ENCODE data around the gene KDM7A. TPM values are rescaled to one million over a fixed set of nuclear protein-coding genes. Genes with fewer than 3 reads are reported as not detected.

The KDM7A gene
- polyA plus RNA-seq, 1 donor: 8.4 TPM

DNA sequence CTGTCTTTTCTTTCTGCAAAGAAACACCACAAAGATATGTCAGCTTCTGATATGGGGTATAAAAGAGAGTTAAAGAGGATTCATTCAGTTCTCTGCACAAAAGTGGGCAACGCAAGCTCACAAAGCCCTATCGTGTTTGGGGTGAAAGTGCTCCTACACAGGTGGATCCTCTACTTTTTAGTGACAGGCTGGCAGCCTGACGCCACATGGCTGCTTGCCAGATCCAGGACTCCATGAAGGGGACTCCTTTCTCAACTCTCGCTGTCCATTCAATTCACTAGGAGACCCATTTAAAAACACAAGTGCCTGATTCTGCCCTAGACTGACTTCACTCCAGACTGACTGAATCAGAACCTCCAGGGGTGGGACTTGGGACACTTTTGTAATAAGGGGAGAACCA lies 122.0 kb downstream of the KDM7A start:
- DNase-seq (ENCODE audit: low read depth): no peak

DNA sequence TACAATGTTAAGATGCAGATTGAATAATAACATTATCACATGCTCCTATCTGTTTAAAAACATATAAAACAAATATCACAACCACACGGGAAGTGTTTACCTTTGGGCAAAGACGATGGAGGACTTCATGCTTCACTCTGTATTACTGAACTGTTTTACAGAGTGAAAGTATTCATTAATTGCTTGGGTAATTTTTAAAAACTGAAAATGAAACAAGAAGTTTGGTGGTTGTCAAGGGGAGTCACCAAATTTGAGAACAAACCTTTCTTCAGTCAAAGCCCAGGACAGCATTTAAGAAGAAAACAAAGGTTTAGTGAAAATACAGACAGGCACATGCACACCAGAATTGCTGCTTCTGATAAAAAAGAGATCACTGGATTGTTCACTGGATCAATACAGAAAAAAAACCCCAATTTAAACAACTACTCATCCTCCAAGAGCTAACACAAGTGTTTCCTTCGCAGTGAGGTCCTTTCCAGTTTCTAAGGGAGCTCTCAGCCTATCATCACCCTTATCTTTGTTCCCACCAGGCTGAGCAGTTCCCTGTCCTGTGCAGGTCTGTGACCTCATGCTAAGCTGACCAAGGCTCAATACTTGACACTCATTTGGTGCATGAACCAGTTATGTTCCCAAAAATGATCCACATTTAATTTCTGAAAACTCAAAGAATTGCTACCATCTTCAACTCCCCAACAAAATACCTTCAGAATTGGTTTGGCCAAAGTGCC lies 122.8 kb downstream of the KDM7A start:
- DNase-seq (ENCODE audit: low read depth): no peak

DNA sequence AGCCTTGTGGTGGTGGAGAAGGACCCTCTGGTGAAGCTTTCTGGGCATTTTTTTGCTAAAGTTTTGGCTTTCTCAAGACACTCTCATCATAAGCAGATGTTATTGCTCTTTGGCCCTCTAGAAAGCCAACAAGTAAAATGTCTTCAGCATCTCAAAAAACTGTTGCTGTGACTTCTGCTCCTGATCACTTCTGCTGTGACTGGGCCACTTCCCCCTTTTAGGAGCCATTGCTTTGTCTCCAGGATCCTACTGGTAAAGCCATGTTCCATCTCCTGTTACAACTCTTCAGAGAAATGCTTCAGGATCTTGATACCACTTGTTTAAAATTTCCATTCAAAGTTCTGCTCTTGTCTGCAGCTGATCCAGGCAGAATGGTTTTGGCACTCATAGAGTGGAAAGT lies 125.0 kb downstream of the KDM7A start:
- DNase-seq (ENCODE audit: low read depth): no peak

DNA sequence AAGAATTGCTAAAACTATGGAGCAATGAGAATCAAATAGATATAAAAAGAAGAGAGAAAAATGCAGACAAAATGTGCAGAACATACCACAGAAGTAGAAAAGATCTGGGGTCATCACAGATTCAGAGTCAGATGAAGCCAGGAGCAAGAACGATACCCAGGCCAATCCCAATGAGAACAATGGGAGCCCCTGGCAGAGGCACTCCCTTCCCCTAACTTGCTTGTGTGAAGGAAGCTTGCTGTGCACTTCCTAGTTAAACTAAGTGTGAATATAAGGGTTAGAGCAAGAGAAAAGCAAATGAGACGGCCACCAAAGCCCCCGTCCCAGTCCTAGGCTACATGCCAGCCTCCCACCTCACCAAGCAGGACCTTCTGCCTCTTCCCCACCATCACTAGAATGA lies 126.7 kb downstream of the KDM7A start:
- no peak for DNase-seq (ENCODE audit: low read depth)

DNA sequence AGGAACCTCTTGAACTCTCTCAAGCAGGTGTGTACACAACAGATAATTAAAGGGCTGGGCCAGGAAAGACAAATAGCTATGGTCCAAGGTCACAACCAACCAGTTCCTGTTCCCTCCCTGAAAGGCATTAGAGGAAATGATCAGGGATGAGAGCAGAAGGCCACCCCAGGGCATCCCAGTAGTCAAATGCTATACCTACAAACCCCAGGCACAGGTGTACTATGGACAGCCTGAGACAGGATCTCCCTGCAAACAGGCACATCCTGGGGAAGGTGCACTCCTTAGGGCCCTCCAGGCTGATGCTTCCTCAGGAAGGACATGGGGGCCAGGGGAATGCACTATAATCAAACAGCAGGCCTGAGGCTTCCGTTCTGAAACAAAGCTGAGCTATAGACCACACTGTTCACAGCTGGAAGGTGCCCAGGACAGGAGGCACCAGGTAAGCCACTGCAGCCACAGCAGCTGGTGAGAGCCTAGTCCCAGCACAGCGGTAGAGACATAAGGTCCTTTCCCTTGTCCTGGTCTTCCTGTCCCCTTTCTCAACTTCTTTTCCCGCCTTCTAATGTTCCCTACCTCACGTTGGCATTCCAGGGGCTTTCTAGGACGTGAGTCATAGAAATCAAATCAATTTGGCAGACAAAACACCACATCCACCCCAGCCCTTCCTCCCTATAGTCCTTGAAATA lies 127.3 kb downstream of the KDM7A start:
- no peak for DNase-seq (ENCODE audit: low read depth)

DNA sequence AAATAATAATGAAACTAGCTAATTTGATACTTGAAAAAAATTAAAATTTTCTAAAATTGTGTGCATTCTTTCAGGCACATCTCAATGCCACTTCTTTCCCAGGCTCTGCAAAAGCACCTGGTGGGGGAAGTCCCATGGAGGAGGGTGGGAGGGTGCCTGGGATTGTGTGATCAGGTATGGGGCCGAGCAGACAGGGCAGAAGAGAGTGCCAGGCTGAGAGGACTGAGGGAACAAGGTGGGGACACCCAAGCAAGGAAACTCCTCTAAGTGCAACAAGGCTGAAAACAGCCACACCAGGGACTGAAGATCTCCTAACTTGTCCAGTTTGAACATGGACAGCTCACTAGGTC lies 127.8 kb downstream of the KDM7A start:
- DNase-seq (ENCODE audit: low read depth): no peak

DNA sequence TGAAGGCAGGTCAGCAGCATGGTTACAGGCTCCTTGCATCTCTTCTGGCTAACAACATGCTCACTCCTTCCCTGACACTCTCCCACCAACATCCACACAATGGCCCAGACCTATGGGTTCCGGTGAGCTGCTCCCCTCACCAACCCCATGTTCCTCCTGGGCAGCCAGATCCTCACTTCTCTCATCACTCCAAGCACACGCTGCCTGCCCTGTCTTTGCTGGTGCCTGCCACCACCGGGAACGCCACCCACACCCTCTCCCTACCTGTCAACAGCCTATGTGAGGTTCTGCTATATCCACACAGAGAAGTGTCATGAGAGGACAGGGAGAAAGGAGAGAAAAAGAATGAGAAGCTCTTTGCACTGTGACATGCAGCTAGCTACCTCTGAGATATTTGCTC lies 128.6 kb downstream of the KDM7A start:
- DNase-seq (ENCODE audit: low read depth): no peak

DNA sequence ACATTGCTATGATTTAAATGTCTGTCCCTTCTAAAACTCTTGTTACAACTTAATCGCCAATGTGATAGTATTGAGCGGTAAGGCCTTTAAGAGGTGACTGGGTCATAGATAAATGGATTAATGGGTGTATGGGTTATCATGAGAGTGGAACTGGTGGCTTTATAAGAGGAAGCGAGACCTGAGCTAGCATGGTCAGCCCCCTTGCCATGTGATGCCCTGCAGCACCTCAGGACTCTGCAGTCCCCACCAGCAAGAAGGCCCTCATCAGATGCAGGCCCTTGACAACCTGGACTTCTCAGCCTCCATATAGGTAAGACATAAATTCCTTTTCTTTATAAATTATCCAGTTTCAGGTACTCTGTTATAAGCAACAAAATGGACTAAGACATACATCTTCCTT lies 129.6 kb downstream of the KDM7A start:
- DNase-seq (ENCODE audit: low read depth): no peak

DNA sequence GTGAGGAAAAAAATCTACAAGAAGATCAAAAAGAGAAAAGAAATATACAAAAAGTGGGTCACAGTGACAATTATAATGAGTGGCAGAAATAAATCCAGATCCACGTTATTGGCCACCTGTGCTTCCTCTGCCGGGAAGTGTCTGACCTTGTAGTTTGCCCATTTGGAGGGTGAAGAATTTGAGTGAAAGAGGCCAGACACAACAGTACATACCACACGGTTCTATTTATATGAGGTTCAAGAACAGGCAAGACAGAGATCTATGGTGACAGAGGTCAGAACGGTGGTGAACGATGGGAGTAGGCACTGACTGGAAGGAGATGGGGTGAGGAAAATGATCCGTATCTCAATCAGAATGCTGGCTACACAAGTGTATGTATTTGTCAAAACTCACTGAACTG lies 131.1 kb downstream of the KDM7A start:
- DNase-seq (ENCODE audit: low read depth): no peak

DNA sequence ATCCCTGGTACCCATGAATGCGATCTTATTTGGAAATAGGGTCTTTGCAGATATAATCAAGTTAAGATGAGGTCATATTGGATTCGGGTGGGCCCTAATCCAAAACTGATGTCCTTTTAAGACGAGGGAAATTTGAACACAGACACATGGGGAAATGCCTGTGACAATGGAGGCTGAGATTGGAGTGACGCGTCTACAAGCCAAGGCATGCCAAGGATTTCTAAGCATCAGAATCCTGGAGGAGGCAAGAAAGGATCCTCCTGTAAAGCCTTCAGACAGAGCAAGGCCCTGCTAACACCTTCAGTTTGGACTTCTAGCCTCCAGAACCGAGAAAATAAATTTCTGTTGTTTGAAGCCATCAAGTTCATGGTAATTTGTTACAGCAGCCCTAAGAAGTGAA lies 132.5 kb downstream of the KDM7A start:
- DNase-seq (ENCODE audit: low read depth): no peak

DNA sequence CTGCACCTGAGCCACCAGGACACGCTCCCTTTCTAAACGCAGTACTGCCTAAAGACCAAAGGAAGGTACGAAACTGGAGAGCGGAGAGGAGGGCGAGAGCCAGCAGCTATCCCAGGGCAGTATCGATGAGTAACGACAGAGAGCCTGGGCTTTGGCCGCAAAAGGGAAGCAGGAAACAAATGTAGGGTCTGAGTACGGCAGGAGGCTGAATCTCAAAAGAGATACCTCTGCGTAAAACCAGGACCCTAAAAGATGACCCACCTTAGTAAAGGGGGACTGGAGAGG lies 134.5 kb downstream of the KDM7A start:
- DNase-seq (ENCODE audit: low read depth): no peak

DNA sequence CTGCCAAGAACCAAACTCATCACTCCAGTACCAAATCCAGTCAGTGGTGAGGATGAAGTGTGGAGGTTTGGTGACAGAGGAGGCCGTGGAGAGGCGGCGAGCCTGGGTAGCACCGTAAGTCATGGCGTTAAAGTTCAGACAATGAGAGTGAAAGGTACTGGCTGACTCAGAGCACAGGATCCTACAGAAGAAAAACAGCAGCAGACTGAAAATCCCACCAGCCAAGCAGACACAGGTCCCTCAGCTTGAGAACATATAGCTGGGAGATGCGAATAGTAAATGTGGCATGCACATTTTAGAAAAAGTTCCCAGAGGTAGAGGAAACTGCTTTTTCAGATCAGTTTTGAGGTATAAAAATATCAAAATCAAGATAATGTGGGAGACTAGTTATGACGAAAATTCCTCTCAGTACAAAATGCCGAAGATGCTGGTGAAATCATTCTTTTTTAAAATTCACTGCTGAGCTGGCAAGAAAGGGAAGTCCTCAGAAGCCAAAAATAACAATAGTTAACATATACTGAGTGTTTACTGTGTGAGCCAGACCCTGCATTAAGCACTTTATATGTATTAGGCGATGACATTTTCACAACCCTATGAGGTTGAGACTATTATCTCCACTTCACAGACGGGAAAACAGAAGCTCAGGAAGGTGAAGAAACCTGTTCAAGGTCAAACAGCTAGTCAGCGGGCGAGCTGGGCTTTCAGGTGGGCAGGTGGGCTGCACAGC lies 135.0 kb downstream of the KDM7A start:
- DNase-seq (ENCODE audit: low read depth): no peak

DNA sequence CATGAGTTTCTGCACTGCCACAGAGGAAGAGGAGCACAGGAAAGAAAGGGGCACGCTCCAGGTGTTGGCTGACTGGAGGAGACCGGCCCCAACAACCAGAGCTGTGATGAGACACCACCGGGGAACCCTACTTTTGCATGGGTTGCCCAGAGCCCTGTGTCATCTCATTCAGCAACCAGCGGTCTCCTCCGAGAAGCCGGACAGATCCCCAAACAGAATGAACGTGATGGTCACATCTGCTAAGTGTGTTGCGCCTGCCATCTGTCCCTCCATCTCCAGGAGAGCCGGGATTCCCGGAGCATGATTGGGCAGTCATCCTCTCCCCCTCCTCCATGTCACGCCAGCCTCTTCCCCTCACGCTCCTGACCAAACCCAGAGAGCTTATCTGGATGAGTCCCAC lies 136.9 kb downstream of the KDM7A start:
- DNase-seq (ENCODE audit: low read depth): no peak

DNA sequence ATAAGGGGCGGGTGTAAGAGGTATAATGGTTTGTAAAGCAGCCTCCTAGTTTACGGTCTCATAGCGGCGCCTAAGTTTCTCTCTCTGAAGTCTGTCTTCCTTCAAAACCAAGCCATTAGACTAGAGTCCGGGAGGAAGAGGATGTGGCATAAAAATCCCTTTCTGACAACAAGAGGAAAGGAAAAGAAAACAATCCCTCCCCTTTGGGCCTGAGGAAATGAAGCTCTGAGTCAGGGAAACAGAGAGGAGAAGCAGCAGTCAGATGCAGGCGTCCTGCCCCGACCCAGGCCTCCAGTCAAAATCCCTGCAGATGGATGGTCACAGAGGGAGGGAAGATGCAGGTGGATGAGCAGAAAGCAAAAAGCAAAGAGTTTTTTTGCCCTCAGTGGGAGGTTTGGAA lies 137.7 kb downstream of the KDM7A start:
- no peak for DNase-seq (ENCODE audit: low read depth)

DNA sequence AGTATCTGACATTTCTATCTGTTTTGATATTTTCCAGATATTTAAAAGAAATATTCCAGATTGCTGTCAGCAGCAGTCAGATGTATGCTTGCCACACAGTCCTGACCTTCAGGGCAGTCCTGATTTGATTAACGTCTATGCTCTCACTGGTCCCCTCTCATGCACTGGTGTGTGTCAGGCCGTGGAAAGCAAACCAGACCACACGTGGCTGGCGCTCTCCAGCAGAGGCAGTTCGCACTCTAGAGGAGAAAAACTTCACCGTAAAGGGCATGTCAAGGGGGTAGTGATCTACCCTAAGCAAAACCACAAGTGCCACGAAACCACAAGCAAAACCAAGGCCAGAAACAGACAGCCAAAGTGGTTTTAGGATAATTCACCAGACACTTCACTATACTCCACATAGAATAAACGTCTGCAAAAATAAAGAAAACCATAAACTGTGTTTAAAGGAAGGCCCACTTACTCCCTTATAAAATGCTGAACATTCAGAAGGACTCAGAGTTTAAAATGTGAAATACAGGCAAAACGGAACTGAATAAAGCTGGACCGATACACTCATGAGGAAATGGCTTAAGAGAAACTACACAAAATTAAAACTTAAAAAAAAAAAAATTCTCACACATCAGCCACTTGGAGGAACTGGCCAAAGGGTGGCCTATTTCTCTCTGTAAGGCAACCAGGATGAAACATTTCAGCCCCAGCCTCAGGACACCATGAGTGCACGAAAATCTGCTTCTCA lies 140.4 kb downstream of the KDM7A start:
- DNase-seq (ENCODE audit: low read depth): no peak

DNA sequence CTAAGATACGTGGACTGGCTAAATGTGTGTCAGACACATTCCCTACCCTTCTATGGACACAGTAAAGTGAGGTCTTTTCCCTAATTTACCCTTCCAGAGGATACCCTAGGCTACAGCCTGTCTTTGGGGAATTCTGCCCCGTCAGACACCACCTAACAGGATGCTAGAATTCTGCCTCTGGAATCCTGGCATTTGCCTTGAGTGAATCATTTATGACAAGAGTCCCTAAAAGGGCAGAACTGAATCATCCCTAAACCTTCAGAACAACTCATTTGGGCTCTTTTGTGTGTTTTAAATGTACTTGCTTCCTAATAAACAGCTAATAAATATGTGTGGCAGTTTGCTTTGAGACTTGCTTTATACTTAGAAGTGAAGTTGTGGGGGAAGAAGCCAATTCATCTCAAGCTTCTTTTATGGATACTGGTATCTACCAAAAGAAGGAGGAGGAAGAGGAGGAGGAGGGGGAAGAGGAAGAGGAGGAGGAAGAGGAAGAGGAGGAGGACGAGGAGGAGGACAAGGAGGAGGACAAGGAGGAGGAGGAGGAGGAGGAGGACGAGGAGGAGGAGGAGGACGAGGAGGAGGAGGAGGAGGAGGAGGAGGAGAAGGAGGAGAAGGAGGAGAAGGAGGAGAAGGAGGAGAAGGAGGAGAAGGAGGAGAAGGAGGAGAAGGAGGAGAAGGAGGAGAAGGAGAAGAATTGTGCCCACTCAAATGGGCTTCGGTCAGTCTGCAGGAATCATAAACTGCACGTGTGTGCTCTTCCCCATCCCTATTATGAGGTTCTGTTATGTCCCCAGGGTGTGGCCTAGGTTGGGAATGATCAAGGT lies 141.2 kb downstream of the KDM7A start:
- no peak for DNase-seq (ENCODE audit: low read depth)

Other genes starting within 250 kb of the KDM7A start
- gene PARP12, start 114.0 kb downstream of the KDM7A start, polyA plus RNA-seq (ENCODE audit: insufficient read length): 11.3 TPM
- gene SLC37A3, start 221.5 kb upstream of the KDM7A start, polyA plus RNA-seq (ENCODE audit: insufficient read length): 26.4 TPM
- gene RAB19, start 227.1 kb upstream of the KDM7A start, polyA plus RNA-seq (ENCODE audit: insufficient read length): not detected

Measured in forelimb muscle (tissue), 1 donor.